DND-41 (cell line): ENCODE results near the gene KRT7.

ENCODE experiments used
- ATAC-seq: fragments of 200-7000 bp; cut with Tn5 transposase; 3 replicates; pipeline ENCODE4 v1.9.1; 2021; ENCODE audit warnings: low read depth; ENCODE audit not compliant: insufficient read depth
- DNase-seq: peaks from one replicate; pipeline ENCODE4 v3.0.0-alpha.2; 2020
- H2AFZ ChIP-seq: 2 replicates; pipeline ENCODE4 v1.6.0; 2012; ENCODE audit warnings: low read depth, low read length
- H3K27ac ChIP-seq: 2 replicates; pipeline ENCODE4 v1.5.1; 2012; ENCODE audit warnings: low read length, inconsistent platforms
- H3K27me3 ChIP-seq: fragments of 200-600 bp; sonication (generic); 2 replicates; pipeline ENCODE4 v1.6.0; 2012; ENCODE audit warnings: low read length, mild to moderate bottlenecking, inconsistent platforms; ENCODE audit not compliant: insufficient read depth, poor library complexity
- H3K36me3 ChIP-seq: 2 replicates; pipeline ENCODE4 v1.5.1; 2012; ENCODE audit warnings: low read length, inconsistent platforms; ENCODE audit not compliant: insufficient read depth
- H3K4me1 ChIP-seq: 2 replicates; pipeline ENCODE4 v1.5.1; 2012; ENCODE audit warnings: mild to moderate bottlenecking, low read length; ENCODE audit not compliant: insufficient read depth
- H3K4me2 ChIP-seq: 2 replicates; pipeline ENCODE4 v1.6.0; 2012; ENCODE audit warnings: mild to moderate bottlenecking, moderate library complexity, low read length, inconsistent platforms; ENCODE audit not compliant: insufficient read depth
- H3K4me3 ChIP-seq, 2 experiments: fragments of 200-600 bp in 1 of 2; shearing (Covaris generic) in 1 of 2; 2 replicates each; pipeline ENCODE4 v1.5.1; 2012 to 2016; ENCODE audit warnings: inconsistent platforms in 2 of 2, low read length in 2 of 2, mild to moderate bottlenecking in 2 of 2, low read depth in 1 of 2, moderate library complexity in 1 of 2
- H3K79me2 ChIP-seq: 2 replicates; pipeline ENCODE4 v1.6.0; 2012; ENCODE audit warnings: low read length, inconsistent platforms; ENCODE audit not compliant: insufficient read depth
- H3K9ac ChIP-seq: 2 replicates; pipeline ENCODE4 v1.6.0; 2012; ENCODE audit warnings: low read depth, mild to moderate bottlenecking, inconsistent platforms, low read length, moderate library complexity
- H3K9me3 ChIP-seq: 2 replicates; pipeline ENCODE4 v1.5.1; 2012; ENCODE audit warnings: low read length, moderate library complexity, mild to moderate bottlenecking, inconsistent platforms; ENCODE audit not compliant: insufficient read depth, severe bottlenecking
- H4K20me1 ChIP-seq: 2 replicates; pipeline ENCODE4 v1.6.0; 2012; ENCODE audit warnings: low read length; ENCODE audit not compliant: insufficient read depth
- EZH2 ChIP-seq: IDR thresholded peaks from 3 replicates; pipeline ENCODE4 v1.6.1; 2012; ENCODE audit warnings: borderline replicate concordance, low read depth, mild to moderate bottlenecking, moderate library complexity, low read length, inconsistent platforms; ENCODE audit not compliant: severe bottlenecking
- TF ChIP-seq, protein P1 (sequence below): IDR thresholded peaks from 2 replicates; pipeline ENCODE4 v1.5.1; 2012; ENCODE audit warnings: borderline replicate concordance, low read length, moderate library complexity, mild to moderate bottlenecking; ENCODE audit not compliant: poor library complexity, severe bottlenecking; ENCODE audit errors: extremely low read depth

KRT7 gene

DNA sequence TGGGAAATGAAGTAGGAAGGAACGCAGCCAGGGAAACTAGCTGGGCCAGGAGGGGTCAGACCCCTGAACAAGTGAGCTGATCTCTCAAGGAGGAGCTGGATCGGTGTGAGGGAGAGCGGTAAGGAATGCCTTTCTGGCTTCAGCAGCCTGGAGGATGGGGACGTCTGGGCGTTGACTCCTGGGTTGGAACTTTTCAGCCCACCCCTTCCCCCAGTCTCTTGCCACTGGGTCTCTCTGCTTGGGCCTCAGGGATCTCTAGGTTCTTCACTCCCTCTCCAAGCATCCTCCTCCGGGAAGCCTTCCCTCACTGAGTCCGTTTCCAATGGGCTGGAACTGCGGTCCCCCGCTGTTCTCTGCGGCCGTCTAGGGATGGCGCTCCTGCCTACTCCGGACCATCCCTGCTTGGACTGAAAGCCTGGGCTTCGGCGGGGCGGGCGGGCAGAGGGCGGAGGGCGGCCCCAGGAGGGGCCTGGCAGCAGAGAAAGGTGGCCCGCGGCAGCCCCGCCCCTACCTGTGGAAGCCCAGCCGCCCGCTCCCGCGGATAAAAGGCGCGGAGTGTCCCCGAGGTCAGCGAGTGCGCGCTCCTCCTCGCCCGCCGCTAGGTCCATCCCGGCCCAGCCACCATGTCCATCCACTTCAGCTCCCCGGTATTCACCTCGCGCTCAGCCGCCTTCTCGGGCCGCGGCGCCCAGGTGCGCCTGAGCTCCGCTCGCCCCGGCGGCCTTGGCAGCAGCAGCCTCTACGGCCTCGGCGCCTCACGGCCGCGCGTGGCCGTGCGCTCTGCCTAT lies at the start of gene KRT7:
KRT7 (plus strand) TSS at position 570 of the 788 bp plus-strand sequence; CDS start at position 624, 54 bp downstream.
- Histone ChIP-seq H4K20me1 (peaks cover 3% of the 10 kb centered on the region; the same call in 1 of the 2 replicates), H3K27me3 (no peaks in the 10 kb centered on the region), H3K36me3 (no peaks in the 10 kb centered on the region), H3K9ac (no peak within 1 kb of the TSS), H2AFZ (no peak within 1 kb of the TSS), H3K27ac (no peak within 1 kb of the TSS), H3K4me3 (no peak within 1 kb of the TSS), H3K4me2 (no peak within 1 kb of the TSS), H3K4me1 (no peaks in the 10 kb centered on the region), H3K79me2 (no peaks in the 10 kb centered on the region), H3K9me3 (no peaks in the 10 kb centered on the region)
- ATAC-seq (no peak), DNase-seq (no peak)
- no peak for TF ChIP-seq EZH2
- TF ChIP-seq, protein P1, sequence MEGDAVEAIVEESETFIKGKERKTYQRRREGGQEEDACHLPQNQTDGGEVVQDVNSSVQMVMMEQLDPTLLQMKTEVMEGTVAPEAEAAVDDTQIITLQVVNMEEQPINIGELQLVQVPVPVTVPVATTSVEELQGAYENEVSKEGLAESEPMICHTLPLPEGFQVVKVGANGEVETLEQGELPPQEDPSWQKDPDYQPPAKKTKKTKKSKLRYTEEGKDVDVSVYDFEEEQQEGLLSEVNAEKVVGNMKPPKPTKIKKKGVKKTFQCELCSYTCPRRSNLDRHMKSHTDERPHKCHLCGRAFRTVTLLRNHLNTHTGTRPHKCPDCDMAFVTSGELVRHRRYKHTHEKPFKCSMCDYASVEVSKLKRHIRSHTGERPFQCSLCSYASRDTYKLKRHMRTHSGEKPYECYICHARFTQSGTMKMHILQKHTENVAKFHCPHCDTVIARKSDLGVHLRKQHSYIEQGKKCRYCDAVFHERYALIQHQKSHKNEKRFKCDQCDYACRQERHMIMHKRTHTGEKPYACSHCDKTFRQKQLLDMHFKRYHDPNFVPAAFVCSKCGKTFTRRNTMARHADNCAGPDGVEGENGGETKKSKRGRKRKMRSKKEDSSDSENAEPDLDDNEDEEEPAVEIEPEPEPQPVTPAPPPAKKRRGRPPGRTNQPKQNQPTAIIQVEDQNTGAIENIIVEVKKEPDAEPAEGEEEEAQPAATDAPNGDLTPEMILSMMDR = no peak

DNA sequence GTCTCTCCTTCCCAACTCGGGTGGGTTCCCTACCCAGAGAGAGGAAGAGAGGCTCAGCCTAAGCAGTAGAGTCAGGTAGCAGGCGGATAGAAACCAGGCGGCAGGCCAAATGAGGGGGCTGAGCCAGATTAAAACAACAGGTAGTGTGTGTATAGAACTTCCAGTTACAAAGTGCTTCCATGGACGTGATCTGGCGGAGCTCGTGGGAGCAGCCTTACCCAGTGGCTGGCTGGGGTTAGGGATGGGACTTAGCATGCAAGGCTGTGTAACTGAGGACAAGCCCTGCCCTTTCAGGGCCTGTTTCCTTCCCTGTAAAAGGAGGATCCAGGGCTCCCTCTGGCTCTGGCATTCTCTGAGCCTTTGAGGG lies 49.5 kb upstream of the KRT7 start:
- no peaks in the 10 kb centered on the region for H3K36me3 ChIP-seq
- no peak for TF ChIP-seq EZH2
- TF ChIP-seq, protein P1 = no peak
- no peak overlapping the region for H3K9ac ChIP-seq
- no peak overlapping the region for H2AFZ ChIP-seq
- DNase-seq (no peak), ATAC-seq (no peak)
- no peak overlapping the region for H3K4me3 ChIP-seq
- H4K20me1 ChIP-seq = 0 out of 2 replicates have a peak, but pooled peaks cover 5% of the 10 kb centered on the region
- no peaks in the 10 kb centered on the region for H3K9me3 ChIP-seq
- H3K4me2 ChIP-seq = no peak overlapping the region
- peaks cover 13% of the 10 kb centered on the region for H3K27me3 ChIP-seq
- no peaks in the 10 kb centered on the region for H3K4me1 ChIP-seq
- no peak overlapping the region for H3K27ac ChIP-seq
- H3K79me2 ChIP-seq = no peaks in the 10 kb centered on the region

DNA sequence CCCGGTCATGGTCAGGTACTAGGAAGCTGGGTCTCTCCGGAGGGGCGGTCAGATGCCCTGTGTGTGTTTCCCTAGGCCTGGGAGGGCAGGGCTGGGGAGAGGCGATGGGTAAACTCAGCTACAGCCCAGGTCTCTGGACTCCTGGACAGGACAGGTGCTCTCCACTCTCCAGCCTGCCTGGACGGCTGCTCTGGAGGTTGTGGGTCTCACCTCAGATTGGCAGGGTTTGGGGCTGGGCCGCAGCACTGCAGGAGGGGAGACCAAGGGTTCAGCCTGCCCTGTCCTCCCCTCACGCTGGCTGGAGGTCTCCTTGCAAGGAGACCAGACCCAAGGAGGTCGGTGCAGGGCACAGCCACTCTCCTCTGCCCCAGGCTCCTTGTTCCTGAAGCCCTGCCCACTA lies 49.1 kb upstream of the KRT7 start:
- Histone ChIP-seq H3K79me2 (no peaks in the 10 kb centered on the region), H3K9ac (no peak overlapping the region), H2AFZ (no peak overlapping the region), H3K4me1 (no peaks in the 10 kb centered on the region), H3K27ac (no peak overlapping the region), H3K4me3 (no peak overlapping the region), H3K9me3 (no peaks in the 10 kb centered on the region), H3K27me3 (peaks cover 11% of the 10 kb centered on the region), H4K20me1 (0 out of 2 replicates have a peak, but pooled peaks cover 5% of the 10 kb centered on the region), H3K36me3 (no peaks in the 10 kb centered on the region), H3K4me2 (no peak overlapping the region)
- TF ChIP-seq, protein P1 = no peak
- TF ChIP-seq EZH2 = no peak
- ATAC-seq = no peak
- no peak for DNase-seq
